ENCODE results near the gene CA5A.

Gene CA5A

GRCh38 chr16:87844120-87844733 is 92.1 kb downstream of the CA5A start:
- no peak overlapping the region for H3K4me3 ChIP-seq (replicated peaks in 1 of 2; ENCODE audit: low read depth in 2 of 2, low read length in 2 of 2)
- peak; percentile 14 for TF ChIP-seq CTCF (IDR thresholded peaks at IDR 0.05; ENCODE audit: low read depth, low read length)
- DNase-seq (ENCODE audit: low read depth in 2 of 2) = peak in 1 of 2 donors; percentile 67

GRCh38 chr16:87843678-87844105 is 92.6 kb downstream of the CA5A start:
- no peak for TF ChIP-seq CTCF (IDR thresholded peaks at IDR 0.05; ENCODE audit: low read depth, low read length)
- DNase-seq (ENCODE audit: low read depth in 2 of 2) = no peak
- no peak overlapping the region for H3K4me3 ChIP-seq (replicated peaks in 1 of 2; ENCODE audit: low read depth in 2 of 2, low read length in 2 of 2)

GRCh38 chr16:87842209-87842869 is 94.0 kb downstream of the CA5A start:
- TF ChIP-seq CTCF (IDR thresholded peaks at IDR 0.05; ENCODE audit: low read depth, low read length) = no peak
- no peak for DNase-seq (ENCODE audit: low read depth in 2 of 2)
- no peak overlapping the region for H3K4me3 ChIP-seq (replicated peaks in 1 of 2; ENCODE audit: low read depth in 2 of 2, low read length in 2 of 2)

- DNase-seq (ENCODE audit: low read depth in 2 of 2) = no peak
- H3K4me3 ChIP-seq (replicated peaks in 1 of 2; ENCODE audit: low read depth in 2 of 2, low read length in 2 of 2) = no peak overlapping the region
- TF ChIP-seq CTCF (IDR thresholded peaks at IDR 0.05; ENCODE audit: low read depth, low read length) = no peak
Measured at GRCh38 chr16:87841340-87842208, 94.8 kb downstream of the CA5A start.

- TF ChIP-seq CTCF (IDR thresholded peaks at IDR 0.05; ENCODE audit: low read depth, low read length) = no peak
- no peak overlapping the region for H3K4me3 ChIP-seq (replicated peaks in 1 of 2; ENCODE audit: low read depth in 2 of 2, low read length in 2 of 2)
- no peak for DNase-seq (ENCODE audit: low read depth in 2 of 2)
Measured at GRCh38 chr16:87840271-87840978, 95.9 kb downstream of the CA5A start.

GRCh38 chr16:87839542-87840270 is 96.6 kb downstream of the CA5A start:
- DNase-seq (ENCODE audit: low read depth in 2 of 2) = no peak
- no peak overlapping the region for H3K4me3 ChIP-seq (replicated peaks in 1 of 2; ENCODE audit: low read depth in 2 of 2, low read length in 2 of 2)
- no peak for TF ChIP-seq CTCF (IDR thresholded peaks at IDR 0.05; ENCODE audit: low read depth, low read length)

Data from cardiac fibroblast (primary cell).